NCI-H345 treated with DMSO at 0.1 percent for 48 hours (cell line): ENCODE measurements around the gene GNAT1.

ENCODE experiments used
- DNase-seq: peaks from one replicate; lab custom pipeline; 2025; ENCODE audit not compliant: unreplicated experiment; lab: John Stamatoyannopoulos, UW

The GNAT1 gene

DNA sequence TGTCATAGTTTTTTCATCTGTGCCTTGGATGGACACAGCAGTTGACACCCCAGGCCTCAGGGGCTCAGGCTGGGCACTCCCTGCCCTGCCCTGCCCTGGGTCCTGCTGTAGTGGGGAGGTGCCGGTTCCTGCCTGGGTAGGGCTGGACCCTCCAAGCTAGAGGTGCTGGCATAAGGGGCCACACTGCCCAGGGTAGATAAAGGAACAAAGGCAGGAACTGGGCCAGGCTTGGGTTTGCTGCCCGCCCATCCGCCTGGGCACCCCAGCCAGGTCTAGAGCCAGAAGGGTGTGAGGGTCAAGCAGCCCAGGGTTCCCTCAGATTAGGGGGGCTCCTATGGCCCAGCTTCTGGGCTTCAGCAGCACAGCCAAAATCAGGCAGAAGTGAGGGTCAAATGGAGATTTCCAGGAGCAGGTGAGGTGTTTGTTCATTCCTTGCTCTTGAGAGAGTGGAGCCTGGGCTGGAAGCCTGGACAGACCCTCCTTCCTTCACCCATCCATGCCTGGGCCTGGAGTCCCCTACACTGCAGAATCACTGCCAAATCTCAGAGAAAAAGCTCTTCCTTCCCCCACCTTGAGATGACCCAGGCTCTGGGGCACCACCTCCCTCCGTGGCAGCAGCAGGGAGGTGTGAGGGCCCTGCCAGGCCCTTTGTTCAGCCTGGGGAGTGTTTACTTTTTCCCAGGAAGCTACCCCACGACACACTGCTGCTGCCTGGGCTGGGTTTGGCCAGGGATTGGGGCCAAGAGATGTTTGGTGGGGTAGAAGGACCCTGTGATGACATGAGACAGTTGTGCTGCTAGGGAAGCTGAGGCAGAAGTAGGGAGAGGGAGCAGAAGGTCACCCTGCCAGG is 29.2 kb upstream of the GNAT1 start:
- DNase-seq = no peak

- DNase-seq = no peak
Observed at GRCh38 chr3:50163572-50164455, 27.6 kb upstream of the GNAT1 start.

DNA sequence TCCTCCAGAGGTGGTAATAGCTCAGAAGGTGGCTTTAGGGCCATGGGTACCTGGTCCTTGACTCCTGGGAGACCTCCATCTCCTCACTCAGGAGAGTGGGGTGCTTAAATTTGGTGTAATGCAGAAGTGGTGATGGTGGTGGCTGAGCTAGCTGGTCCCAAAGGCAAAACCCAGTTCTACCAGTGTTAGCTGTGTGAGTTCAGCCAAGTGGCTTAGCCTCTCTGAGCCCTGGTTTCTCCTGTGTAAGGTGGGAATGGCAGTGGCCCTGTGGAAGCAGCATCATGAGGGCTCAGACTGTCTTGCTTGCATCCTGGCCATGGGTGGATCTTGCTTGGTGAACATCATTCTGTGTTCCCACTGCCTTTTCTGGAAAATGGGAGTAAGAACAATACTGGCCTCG is 26.9 kb upstream of the GNAT1 start:
- DNase-seq = no peak

DNA sequence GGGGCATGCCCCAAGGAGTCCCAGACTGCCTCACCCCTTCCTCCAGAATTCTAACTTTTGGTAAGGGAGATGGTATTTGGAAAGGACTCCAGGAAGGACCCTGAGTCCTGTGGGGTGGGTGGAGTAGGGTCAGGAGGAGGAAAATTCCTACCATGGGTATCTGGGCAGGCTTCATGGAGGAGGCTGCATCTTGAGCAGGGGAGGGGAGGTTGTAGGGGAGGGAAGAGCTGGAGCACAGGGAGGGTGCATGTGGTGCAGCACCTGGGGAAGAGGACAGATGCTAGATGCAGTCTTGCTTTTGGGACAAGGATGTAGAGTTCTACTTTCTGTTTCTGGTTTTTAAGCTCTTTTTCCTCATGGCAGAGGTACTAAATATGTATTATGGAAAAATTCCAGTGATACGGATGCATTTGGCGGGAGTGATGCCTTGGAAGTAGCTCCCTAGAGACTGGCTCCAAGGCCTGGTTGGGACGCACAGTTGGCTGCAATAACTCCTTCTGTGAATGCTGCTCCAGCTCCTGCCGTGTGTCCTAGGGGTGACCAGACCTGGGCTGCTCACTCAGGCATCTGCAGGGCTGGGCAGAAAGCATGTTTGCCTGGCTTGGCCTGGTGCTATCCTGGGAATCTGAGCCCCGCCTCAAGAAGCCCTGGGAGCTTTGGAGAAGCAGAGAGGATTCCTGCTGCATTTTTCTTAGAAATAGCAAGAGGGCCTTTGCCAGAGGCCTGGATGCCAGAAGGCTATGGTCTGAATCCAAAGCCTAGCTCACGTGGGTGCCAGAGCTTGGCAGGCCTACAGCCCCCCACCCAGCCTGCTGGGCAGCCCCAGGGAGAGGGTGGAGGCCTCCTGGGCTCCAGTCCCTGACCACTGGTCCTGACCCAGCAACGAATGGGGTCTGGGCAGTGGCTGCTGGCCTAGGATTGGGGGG is 26.2 kb upstream of the GNAT1 start:
- DNase-seq = no peak

DNA sequence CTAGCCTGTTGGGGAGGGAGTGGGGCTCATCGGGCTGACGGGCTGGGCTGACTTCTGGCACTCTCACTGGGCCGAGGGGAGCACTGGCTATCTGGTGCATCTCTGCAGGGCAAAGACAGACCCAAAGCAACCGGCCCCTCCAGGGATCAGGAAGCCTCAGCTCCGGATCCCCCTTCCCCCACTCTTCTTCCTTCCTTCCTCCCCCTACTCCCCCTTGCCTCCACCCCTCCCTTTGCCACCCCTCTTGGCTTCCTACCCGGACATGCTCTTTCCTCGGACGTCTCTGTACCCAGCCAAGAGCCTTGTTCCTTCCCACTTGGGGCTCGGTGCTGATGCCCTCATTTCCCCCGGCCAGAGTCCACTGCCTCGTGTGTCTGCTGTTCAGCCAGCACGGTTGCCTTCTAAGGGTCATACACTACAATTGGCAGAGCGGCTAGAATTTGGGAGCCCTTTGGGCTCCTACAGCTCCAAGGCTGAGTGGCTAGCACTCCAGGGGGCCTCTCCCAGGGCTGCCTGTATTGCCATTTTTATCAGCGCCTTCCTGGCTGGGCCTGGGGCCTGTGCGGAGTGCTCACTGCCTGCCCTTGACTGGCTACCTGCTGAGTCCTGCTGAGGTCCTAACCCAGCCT is 25.4 kb upstream of the GNAT1 start:
- DNase-seq = no peak

- DNase-seq = no peak
Observed at GRCh38 chr3:50166620-50167019, 24.8 kb upstream of the GNAT1 start.

DNA sequence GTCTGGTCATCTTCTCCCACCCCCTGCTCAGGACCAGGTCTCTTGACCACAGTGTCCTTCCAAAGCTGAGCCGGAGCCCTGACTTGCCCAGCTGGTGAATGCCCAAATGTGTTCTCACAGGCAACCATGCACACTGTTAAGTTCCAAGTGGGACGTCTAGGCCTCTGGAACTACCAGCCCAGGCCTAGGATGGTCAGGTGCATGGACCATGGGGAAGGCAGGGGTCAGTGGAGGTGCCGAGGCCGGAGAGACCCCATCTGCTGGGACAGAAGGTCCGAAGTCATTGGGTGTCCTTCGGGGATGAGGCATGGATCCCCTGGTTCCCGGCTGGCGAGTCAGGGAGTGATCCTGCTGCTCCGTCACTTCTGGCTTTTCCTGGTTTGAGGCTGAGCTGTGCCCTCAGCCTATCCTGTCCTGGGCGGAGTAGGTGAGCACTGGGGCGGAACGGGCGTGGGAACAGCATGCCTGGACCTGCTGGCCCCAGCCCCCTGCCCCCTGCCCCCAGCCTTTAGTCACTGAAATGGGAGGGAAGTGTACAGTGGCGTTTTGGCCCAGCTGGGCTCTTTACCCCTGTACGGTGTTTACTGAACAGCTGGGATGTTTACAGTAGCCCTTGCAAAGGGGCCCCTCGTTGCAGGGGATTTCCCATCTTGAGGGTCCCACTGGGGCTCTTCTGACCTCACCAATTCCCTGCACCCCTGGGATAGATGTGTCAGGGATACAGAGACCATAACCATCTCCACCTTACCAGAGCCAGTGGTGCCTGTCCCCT is 24.2 kb upstream of the GNAT1 start:
- DNase-seq = no peak

- DNase-seq = no peak
Observed at GRCh38 chr3:50167841-50168209, 23.6 kb upstream of the GNAT1 start.

GRCh38 chr3:50168388-50168787 is 23.0 kb upstream of the GNAT1 start:
- no peak for DNase-seq

- DNase-seq = no peak
Observed at GRCh38 chr3:50168791-50169190, 22.6 kb upstream of the GNAT1 start.

DNA sequence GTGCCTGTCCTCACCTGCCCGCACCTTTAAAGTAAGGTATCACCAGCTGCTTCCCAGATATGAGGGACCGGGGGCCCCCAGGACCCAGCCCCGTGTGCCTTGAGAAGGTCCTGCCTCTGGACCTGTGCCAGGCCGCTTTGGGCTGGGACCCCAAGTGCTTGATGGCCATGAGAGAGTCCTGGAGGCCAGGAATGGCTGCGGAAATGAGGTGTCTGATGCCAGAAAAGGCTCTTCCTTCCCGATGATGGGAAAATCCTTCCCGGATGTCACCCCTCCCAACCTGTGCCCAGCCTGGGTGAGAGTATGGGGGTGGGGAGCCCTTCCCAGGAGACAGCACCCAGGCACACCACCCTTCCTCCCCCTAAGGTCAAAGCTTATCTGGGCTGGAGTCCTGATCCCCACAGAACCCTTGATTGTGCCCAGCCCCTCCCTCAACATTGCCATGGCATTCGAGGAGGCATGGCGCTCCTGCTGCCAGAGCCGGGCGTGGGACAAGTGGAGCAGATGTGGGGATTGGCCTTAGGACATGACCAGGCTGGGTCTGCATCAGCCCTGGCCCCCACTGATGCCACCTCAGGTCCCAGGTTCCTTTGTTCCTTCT is 22.1 kb upstream of the GNAT1 start:
- no peak for DNase-seq

DNA sequence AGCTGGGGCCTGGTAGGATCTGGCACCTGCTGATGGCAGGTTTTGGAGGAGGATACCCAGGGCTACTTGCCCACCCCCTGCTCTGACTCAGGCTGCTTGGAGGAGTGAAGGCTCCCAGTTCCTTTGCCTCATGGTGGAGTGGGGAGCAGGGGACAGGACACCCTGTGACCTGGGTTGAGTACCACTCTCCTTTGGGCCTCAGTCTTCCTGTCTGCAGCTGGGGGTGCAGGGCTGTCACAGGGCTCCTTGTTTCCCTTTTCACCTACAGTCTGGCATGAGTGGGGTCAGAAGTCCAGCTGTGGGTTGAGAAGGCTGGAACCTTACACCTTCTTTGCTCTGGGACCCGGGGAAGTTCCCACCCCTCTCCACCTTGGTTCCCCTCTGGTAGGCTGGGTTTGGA is 21.6 kb upstream of the GNAT1 start:
- no peak for DNase-seq

GRCh38 chr3:50170689-50171088 is 20.7 kb upstream of the GNAT1 start:
- DNase-seq = no peak

DNA sequence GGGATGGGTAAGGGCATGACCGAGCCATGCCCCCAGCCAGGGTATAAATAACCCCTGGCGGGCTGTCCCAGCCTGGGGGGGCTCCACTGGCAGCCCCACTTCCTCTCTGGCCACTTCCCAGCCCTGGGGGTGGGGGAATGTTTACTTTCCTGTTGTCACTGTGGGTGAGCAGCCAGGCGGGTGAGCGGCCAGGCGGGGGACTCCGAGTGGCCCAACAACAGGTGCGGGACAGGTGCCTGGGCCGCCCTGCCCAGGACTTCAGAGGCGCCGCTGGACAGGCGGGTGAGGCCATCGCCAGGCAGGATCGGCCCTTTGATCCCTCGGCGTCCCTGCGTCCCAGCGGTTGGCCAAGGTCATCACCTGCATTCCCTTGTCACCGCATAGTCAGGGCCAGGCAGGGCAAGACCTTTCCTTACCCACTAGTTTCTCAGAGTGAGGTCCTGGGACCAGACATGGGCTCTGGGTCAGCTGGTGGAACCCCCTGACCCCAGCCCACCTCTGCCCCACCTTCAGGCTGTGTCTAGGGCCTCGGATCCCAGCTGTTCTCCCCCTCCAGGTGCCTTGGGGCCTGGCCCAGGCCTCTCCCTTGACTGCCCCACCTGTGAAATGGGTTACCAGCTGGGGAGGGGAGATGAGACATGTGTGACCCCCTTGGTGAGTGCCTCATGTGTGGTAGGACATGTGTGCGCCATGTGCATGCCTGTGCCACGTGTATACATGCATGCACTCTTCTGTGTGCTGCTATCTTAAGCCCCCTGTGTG is 19.7 kb upstream of the GNAT1 start:
- no peak for DNase-seq

GRCh38 chr3:50172626-50173220 is 18.7 kb upstream of the GNAT1 start:
- no peak for DNase-seq

GRCh38 chr3:50173685-50174516 is 17.5 kb upstream of the GNAT1 start:
- no peak for DNase-seq

GRCh38 chr3:50174517-50174895 is 16.9 kb upstream of the GNAT1 start:
- no peak for DNase-seq
